Gastroesophageal sphincter (tissue), 4 donors: ENCODE results near the gene ZBTB16. TPM values are rescaled to one million over a fixed set of nuclear protein-coding genes. Genes with fewer than 3 reads are reported as not detected.

Experiments
- ATAC-seq: fragments of 150-250 bp; one replicate; pipeline ENCODE4 v1.9.1; 2016; ENCODE audit warnings: mild to moderate bottlenecking, moderate library complexity
- H3K27ac ChIP-seq, 4 donors: fragments of 200-600 bp; sonication (generic) in 3 of 4; 1 replicate in 3 of 4; 2 replicates in 1 of 4; pipeline ENCODE4 v1.5.1; 2016 to 2019
- H3K27me3 ChIP-seq: fragments of 200-600 bp; sonication (generic); one replicate; pipeline ENCODE4 v1.5.1; 2019
- H3K36me3 ChIP-seq, 2 donors: fragments of 200-600 bp; sonication (generic); one replicate each; pipeline ENCODE4 v1.5.1; 2019; ENCODE audit warnings: control low read depth in 1 of 2
- H3K4me1 ChIP-seq, 3 donors: fragments of 200-600 bp; sonication (generic); 1 replicate in 2 of 3; 2 replicates in 1 of 3; pipeline ENCODE4 v1.5.1; 2016 to 2019; ENCODE audit warnings: control low read depth in 2 of 3
- H3K4me3 ChIP-seq, 2 donors: fragments of 200-600 bp; sonication (generic); one replicate each; pipeline ENCODE4 v1.5.1; 2019; ENCODE audit warnings: mild to moderate bottlenecking in 1 of 2, moderate library complexity in 1 of 2
- H3K9me3 ChIP-seq, 3 donors: fragments of 200-600 bp; sonication (generic); one replicate each; pipeline ENCODE4 v1.5.1; 2017 to 2019; ENCODE audit warnings: control low read depth in 2 of 3
- EP300 ChIP-seq: sonication (generic); formaldehyde crosslinking; IDR thresholded peaks from one replicate; pipeline ENCODE4 v1.6.1; 2017; ENCODE audit warnings: antibody characterized with exemption, mild to moderate bottlenecking
- POLR2A ChIP-seq, 2 donors: fragments of 450-650 bp; IDR thresholded peaks; one replicate each; pipeline ENCODE4 v1.6.1; 2017; ENCODE audit warnings: antibody characterized with exemption in 2 of 2, mild to moderate bottlenecking in 2 of 2, moderate library complexity in 1 of 2
- POLR2AphosphoS5 ChIP-seq: sonication (generic); formaldehyde crosslinking; IDR thresholded peaks from one replicate; pipeline ENCODE4 v1.6.1; 2017; ENCODE audit warnings: antibody characterized with exemption
- WGBS, 2 donors: methylation state at CpG; one replicate each; pipeline ENCODE4 v1.1.5; 2018; ENCODE audit warnings: low coverage in 1 of 2; 5-methylcytosine and 5-hydroxymethylcytosine counted together
- total RNA-seq, 4 donors: library from RNA; depleted of rRNA; stranded (reverse); fragments of >200 nt; gene quantifications; one replicate each; pipeline ENCODE4 v1.1.0, GENCODE V29; 2016
- TF ChIP-seq, protein P1 (sequence below), 4 experiments: fragments of 200-600 bp in 2 of 4; fragments of 450-650 bp in 2 of 4; sonication (generic) in 1 of 4; IDR thresholded peaks; one replicate each; pipeline ENCODE4 v1.5.1; 2017 to 2019; ENCODE audit warnings: antibody characterized with exemption in 4 of 4, mild to moderate bottlenecking in 2 of 4, moderate library complexity in 2 of 4

Gene ZBTB16
- total RNA-seq, 4 donors from 2014 or later: 153 to 284 (median 232) TPM

DNA sequence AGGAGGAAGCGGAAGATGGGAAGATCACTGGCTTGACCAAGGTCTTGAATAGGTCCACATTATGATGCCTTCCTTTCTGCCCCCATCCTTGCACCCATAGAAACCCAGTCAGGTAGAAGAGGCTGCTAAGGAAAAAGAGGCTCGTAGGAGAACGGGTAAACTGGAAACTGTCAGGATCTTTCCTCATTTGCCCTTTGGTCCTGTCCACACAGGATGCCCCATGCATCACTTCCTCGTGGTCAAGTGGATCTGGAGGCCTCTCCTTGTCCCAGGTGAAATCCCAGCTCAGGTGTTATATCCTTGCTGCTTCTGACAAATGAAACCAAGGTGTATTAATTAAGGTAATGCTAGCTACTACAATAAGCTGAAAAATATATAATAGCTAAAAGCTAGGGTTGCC is 8.0 kb upstream of the ZBTB16 start:
- 87 to 89% methylated on average over 3 to 4 of the region's 4 CpGs for WGBS, 2 donors
- TF ChIP-seq POLR2AphosphoS5 (no peak), POLR2A (IDR thresholded peaks at IDR 0.05) (no peak), EP300 (no peak)
- TF ChIP-seq, protein P1, sequence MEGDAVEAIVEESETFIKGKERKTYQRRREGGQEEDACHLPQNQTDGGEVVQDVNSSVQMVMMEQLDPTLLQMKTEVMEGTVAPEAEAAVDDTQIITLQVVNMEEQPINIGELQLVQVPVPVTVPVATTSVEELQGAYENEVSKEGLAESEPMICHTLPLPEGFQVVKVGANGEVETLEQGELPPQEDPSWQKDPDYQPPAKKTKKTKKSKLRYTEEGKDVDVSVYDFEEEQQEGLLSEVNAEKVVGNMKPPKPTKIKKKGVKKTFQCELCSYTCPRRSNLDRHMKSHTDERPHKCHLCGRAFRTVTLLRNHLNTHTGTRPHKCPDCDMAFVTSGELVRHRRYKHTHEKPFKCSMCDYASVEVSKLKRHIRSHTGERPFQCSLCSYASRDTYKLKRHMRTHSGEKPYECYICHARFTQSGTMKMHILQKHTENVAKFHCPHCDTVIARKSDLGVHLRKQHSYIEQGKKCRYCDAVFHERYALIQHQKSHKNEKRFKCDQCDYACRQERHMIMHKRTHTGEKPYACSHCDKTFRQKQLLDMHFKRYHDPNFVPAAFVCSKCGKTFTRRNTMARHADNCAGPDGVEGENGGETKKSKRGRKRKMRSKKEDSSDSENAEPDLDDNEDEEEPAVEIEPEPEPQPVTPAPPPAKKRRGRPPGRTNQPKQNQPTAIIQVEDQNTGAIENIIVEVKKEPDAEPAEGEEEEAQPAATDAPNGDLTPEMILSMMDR (IDR thresholded peaks at IDR 0.05): no peak
- no peak for ATAC-seq
- Histone ChIP-seq H3K4me3 (no peak overlapping the region), H3K4me1 (no peaks in the 10 kb centered on the region), H3K27me3 (no peaks in the 10 kb centered on the region), H3K9me3 (no peaks in the 10 kb centered on the region), H3K27ac (no peak overlapping the region), H3K36me3 (no peaks in the 10 kb centered on the region)

DNA sequence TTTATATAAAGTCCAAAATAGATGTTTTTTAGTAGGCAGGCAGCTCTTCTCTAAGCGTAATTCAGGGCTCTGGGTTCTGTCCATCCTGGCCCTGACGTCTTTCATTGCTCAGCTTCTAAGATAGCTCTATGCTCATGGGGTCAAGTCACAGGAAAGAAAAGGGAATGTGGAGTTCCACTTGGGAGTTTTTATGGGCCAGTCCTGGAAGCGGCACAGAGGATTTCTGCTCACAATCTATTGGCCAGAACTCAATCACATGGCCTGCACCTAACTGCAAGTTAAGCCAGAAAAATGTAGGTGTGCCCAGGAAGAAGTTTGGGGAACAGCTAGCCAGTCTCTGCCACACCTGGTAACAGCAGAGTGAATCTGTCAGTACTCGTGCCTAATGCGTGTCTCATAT is 7.4 kb upstream of the ZBTB16 start:
- Histone ChIP-seq H3K4me1 (no peaks in the 10 kb centered on the region), H3K9me3 (no peaks in the 10 kb centered on the region), H3K36me3 (no peaks in the 10 kb centered on the region), H3K4me3 (no peak overlapping the region), H3K27me3 (no peaks in the 10 kb centered on the region), H3K27ac (no peak overlapping the region)
- 96 to 100% methylated on average over 3 to 5 of the region's 5 CpGs for WGBS, 2 donors
- TF ChIP-seq, protein P1 (IDR thresholded peaks at IDR 0.05): no peak
- no peak for TF ChIP-seq EP300
- TF ChIP-seq POLR2AphosphoS5: no peak
- no peak for TF ChIP-seq POLR2A (IDR thresholded peaks at IDR 0.05)
- no peak for ATAC-seq

DNA sequence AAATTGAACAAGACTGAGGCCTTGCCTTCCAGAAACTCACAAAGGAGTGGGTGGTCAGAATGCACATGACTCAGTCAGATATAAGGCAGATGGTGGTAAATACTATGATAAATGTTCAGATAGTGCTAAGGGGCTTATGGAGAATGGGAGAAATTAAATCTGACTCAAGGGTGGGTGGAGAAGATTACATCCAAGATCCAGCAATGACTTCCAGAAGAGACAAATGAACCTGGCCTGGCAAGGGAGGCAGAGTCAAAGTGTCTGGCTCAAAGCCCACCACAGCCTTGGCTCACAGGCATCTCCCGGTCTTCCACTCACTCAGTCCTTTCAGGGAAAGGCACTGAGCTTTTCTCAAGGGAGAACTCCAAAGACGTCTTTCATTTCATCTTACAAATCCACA is 6.1 kb upstream of the ZBTB16 start:
- TF ChIP-seq EP300 (no peak), POLR2AphosphoS5 (peak; percentile 46), POLR2A (IDR thresholded peaks at IDR 0.05) (no peak)
- TF ChIP-seq, protein P1 (IDR thresholded peaks at IDR 0.05): no peak
- no peaks in the 10 kb centered on the region for H3K9me3 ChIP-seq
- H3K4me1 ChIP-seq: peaks cover 0 to 10% (median 5%) of the 10 kb centered on the region in 3 donors
- H3K4me3 ChIP-seq: no peak overlapping the region
- ATAC-seq: no peak
- WGBS, 2 donors: 50 to 73% methylated on average over 2 of the region's 2 CpGs
- H3K27me3 ChIP-seq: no peaks in the 10 kb centered on the region
- no peaks in the 10 kb centered on the region for H3K36me3 ChIP-seq
- no peak overlapping the region for H3K27ac ChIP-seq

DNA sequence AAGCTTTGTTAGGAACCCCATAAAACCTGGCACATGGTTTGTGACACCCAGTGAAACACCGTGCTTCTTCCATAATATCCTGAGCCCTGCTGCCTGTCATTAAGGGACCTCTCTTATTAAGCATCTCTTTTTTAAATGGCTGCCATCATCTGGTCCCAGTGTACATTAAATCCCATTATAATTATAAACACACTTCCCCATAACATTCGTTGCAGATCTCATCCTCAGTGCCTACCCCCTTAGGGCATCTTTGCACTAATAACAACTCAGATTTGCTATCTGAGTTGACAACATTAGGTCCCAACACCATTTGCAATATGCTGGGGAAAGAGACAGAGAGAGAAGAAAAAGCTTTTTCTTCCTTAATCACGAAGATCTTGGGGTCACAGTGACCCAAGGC is 4.7 kb upstream of the ZBTB16 start:
- peaks cover 0 to 17% (median 7%) of the 10 kb centered on the region in 3 donors for H3K4me1 ChIP-seq
- H3K36me3 ChIP-seq: no peaks in the 10 kb centered on the region
- no peaks in the 10 kb centered on the region for H3K9me3 ChIP-seq
- no peak overlapping the region for H3K27ac ChIP-seq
- H3K27me3 ChIP-seq: no peaks in the 10 kb centered on the region
- ATAC-seq: no peak
- H3K4me3 ChIP-seq: no peak overlapping the region
- TF ChIP-seq, protein P1 (IDR thresholded peaks at IDR 0.05): no peak
- TF ChIP-seq POLR2A (IDR thresholded peaks at IDR 0.05): no peak
- no peak for TF ChIP-seq EP300
- TF ChIP-seq POLR2AphosphoS5: no peak
- WGBS, 2 donors: 89% methylated on average over 3 of the region's 3 CpGs; no CpG with 5 or more reads in 1 of the 2 donors

DNA sequence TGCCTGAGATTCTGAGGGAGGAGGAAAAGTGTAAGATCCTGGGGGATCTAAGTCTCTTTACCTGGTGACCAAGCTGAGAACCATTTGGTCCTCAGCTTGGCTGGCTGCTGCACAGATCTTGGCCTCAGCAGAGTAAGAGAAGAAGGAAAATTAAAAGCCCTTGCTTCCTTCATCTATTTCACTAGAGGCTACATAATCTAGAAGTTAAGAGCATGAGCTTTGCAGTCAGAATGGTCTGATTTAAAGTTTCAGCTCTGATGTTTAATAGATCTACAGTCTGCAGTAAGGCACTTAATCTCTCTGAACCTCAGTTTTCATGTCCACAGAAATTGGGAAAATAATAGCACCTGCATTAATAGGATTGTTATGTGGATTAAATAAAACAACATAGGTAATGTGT is 3.1 kb upstream of the ZBTB16 start:
- no peak for ATAC-seq
- H3K27ac ChIP-seq: no peak overlapping the region
- peaks cover 0 to 17% (median 7%) of the 10 kb centered on the region in 3 donors for H3K4me1 ChIP-seq
- no peaks in the 10 kb centered on the region for H3K9me3 ChIP-seq
- no peak overlapping the region for H3K4me3 ChIP-seq
- TF ChIP-seq, protein P1 (IDR thresholded peaks at IDR 0.05): no peak
- TF ChIP-seq EP300 (no peak), POLR2AphosphoS5 (no peak), POLR2A (IDR thresholded peaks at IDR 0.05) (no peak)
- peaks cover 0 to 4% of the 10 kb centered on the region in 2 donors for H3K36me3 ChIP-seq
- H3K27me3 ChIP-seq: no peaks in the 10 kb centered on the region
